ENCODE data around the gene MITF. TPM values are rescaled to one million over a fixed set of nuclear protein-coding genes. Genes with fewer than 3 reads are reported as not detected.

Gene MITF
- total RNA-seq, 2 donors from 2014 or later, result 1.8 to 3.0 TPM

GRCh38 chr3:69700949-69701348 is 38.3 kb upstream of the MITF start:
- Histone ChIP-seq H3K4me1 (ENCODE audit: control insufficient read depth, insufficient read depth, low read length) (no peaks in the 10 kb centered on the region), H3K27me3 (ENCODE audit: control insufficient read depth, insufficient read depth, low read length, poor library complexity, severe bottlenecking) (no peaks in the 10 kb centered on the region), H3K27ac (ENCODE audit: low read depth, low read length) (no peak overlapping the region), H3K9me3 (ENCODE audit: control insufficient read depth, low read length) (peaks cover 24% of the 10 kb centered on the region), H3K4me3 (ENCODE audit: low read length) (peak overlapping the region; percentile 11), H3K36me3 (ENCODE audit: control insufficient read depth, insufficient read depth, low read length) (no peaks in the 10 kb centered on the region), H3K9ac (ENCODE audit: extremely low read depth, low read length, poor library complexity, severe bottlenecking) (no peak overlapping the region)
- no peak for TF ChIP-seq CTCF (conservative IDR thresholded peaks at IDR 0.05)
- no peak overlapping the region for H3K4me3 Mint-ChIP-seq
- no peak overlapping the region for H3K27ac Mint-ChIP-seq
- WGBS, 2 experiments (ENCODE audit: insufficient coverage in 1 of 2, insufficient read length in 1 of 2), result 98 to 100% methylated on average over 1 of the region's 1 CpG
- H3K9me3 Mint-ChIP-seq, result peaks cover 20% of the 10 kb centered on the region
- no peaks in the 10 kb centered on the region for H3K36me3 Mint-ChIP-seq (ENCODE audit: low read depth)
- H3K4me1 Mint-ChIP-seq, result peaks cover 1% of the 10 kb centered on the region
- DNase-seq, result no peak
- no peaks in the 10 kb centered on the region for H3K27me3 Mint-ChIP-seq (ENCODE audit: insufficient read depth)

DNA sequence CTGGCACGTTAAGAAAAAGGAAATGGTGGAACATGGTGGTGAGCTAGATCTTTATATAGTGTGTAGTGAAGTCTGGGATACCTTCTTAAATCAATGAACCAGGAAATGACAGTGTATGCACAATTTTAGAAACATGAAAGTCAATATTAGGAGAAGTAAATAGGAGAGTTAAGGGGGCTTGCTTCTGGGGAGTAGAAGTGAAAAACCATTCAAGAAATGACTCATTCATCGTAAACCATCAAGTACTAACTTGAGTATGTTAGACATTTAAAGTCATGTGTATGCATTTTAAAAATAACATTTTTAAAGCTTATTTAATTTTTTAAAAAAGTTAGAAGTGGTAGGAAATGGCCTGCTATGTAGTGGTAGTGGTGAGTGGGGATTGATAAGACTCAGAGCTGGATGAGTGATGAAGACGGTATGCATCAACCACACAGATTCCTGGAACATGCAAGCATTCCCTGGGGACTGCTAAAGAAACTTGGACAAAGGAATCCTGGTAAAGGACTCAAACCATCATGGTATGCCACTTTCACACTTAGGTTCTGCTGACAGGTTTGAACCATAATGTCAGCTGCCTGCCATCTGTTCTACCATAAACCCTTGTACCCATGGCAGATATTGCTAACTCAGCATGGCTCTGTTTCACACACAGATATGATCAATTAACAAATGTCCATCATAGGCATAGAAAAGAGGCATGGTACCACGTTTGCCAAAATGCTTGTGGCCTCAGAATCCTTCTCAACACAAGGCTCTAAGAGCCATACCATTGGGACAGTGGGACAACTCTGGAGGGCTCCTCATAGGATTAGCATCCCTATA is 28.9 kb upstream of the MITF start:
- Mint-ChIP-seq H3K27me3 (ENCODE audit: insufficient read depth) (no peaks in the 10 kb centered on the region), H3K27ac (no peak overlapping the region), H3K4me1 (peaks cover 7% of the 10 kb centered on the region), H3K36me3 (ENCODE audit: low read depth) (no peaks in the 10 kb centered on the region), H3K4me3 (no peak overlapping the region), H3K9me3 (peaks cover 2% of the 10 kb centered on the region)
- H3K27me3 ChIP-seq (ENCODE audit: control insufficient read depth, insufficient read depth, low read length, poor library complexity, severe bottlenecking), result no peaks in the 10 kb centered on the region
- peaks cover 9% of the 10 kb centered on the region for H3K9me3 ChIP-seq (ENCODE audit: control insufficient read depth, low read length)
- no peak overlapping the region for H3K9ac ChIP-seq (ENCODE audit: extremely low read depth, low read length, poor library complexity, severe bottlenecking)
- no peaks in the 10 kb centered on the region for H3K36me3 ChIP-seq (ENCODE audit: control insufficient read depth, insufficient read depth, low read length)
- H3K4me3 ChIP-seq (ENCODE audit: low read length), result no peak overlapping the region
- 88 to 100% methylated on average over 2 to 4 of the region's 4 CpGs for WGBS, 2 experiments (ENCODE audit: insufficient coverage in 1 of 2, insufficient read length in 1 of 2)
- no peak overlapping the region for H3K27ac ChIP-seq (ENCODE audit: low read depth, low read length)
- TF ChIP-seq CTCF (conservative IDR thresholded peaks at IDR 0.05), result no peak
- no peaks in the 10 kb centered on the region for H3K4me1 ChIP-seq (ENCODE audit: control insufficient read depth, insufficient read depth, low read length)
- no peak for DNase-seq

DNA sequence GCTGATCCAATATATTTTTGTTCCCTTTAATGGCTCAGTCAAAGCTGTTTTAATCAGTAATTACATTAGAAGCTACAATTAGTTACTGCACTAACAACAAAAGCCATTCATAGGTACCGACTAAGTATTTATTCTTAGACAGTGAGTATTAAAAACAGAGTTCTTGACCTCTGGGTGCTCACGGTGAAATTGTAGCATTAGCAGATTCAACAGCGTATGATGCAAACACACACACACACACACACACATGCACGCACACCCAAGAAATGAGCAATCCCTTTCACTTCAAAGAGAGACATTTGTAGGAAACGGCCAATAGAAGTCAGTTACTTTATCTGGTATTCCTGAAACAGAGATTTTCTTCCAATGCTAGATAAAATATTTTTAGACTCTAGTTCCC is 27.0 kb upstream of the MITF start:
- no peak overlapping the region for H3K9ac ChIP-seq (ENCODE audit: extremely low read depth, low read length, poor library complexity, severe bottlenecking)
- Mint-ChIP-seq H3K36me3 (ENCODE audit: low read depth) (no peaks in the 10 kb centered on the region), H3K27me3 (ENCODE audit: insufficient read depth) (no peaks in the 10 kb centered on the region), H3K4me3 (no peak overlapping the region), H3K9me3 (peaks cover 2% of the 10 kb centered on the region), H3K27ac (no peak overlapping the region), H3K4me1 (no peaks in the 10 kb centered on the region)
- H3K4me3 ChIP-seq (ENCODE audit: low read length), result no peak overlapping the region
- 83 to 92% methylated on average over 1 to 5 of the region's 5 CpGs for WGBS, 2 experiments (ENCODE audit: insufficient coverage in 1 of 2, insufficient read length in 1 of 2)
- H3K4me1 ChIP-seq (ENCODE audit: control insufficient read depth, insufficient read depth, low read length), result no peaks in the 10 kb centered on the region
- H3K36me3 ChIP-seq (ENCODE audit: control insufficient read depth, insufficient read depth, low read length), result no peaks in the 10 kb centered on the region
- TF ChIP-seq CTCF (conservative IDR thresholded peaks at IDR 0.05), result no peak
- H3K9me3 ChIP-seq (ENCODE audit: control insufficient read depth, low read length), result peaks cover 9% of the 10 kb centered on the region
- H3K27ac ChIP-seq (ENCODE audit: low read depth, low read length), result no peak overlapping the region
- H3K27me3 ChIP-seq (ENCODE audit: control insufficient read depth, insufficient read depth, low read length, poor library complexity, severe bottlenecking), result no peaks in the 10 kb centered on the region
- no peak for DNase-seq
